Type B pancreatic cell (in vitro differentiated cells): ENCODE results near the gene EGFR. TPM values are rescaled to one million over a fixed set of nuclear protein-coding genes. Genes with fewer than 3 reads are reported as not detected.

ENCODE experiments used
- DNase-seq: peaks from one replicate; pipeline ENCODE4 v3.0.0; 2021; ENCODE audit warnings: mixed read lengths; ENCODE audit not compliant: unreplicated experiment; ENCODE audit errors: extremely low spot score
- H3K27ac Mint-ChIP-seq: 2 replicates; pipeline ENCODE4 v1.8.0; 2021; ENCODE audit warnings: mild to moderate bottlenecking, mixed read lengths
- H3K27me3 Mint-ChIP-seq: 2 replicates; pipeline ENCODE4 v1.8.0; 2021; ENCODE audit warnings: mixed read lengths
- H3K36me3 Mint-ChIP-seq: 2 replicates; pipeline ENCODE4 v1.8.0; 2021; ENCODE audit warnings: mixed read lengths
- H3K4me1 Mint-ChIP-seq: one replicate; pipeline ENCODE4 v1.8.0; 2021; ENCODE audit warnings: mixed read lengths; ENCODE audit not compliant: unreplicated experiment
- H3K4me3 Mint-ChIP-seq: 2 replicates; pipeline ENCODE4 v1.8.0; 2021; ENCODE audit warnings: mild to moderate bottlenecking, mixed read lengths
- H3K9me3 Mint-ChIP-seq: 2 replicates; pipeline ENCODE4 v1.8.0; 2021; ENCODE audit warnings: mixed read lengths
- total RNA-seq: library from RNA; stranded (reverse); gene quantifications from 2 replicates; pipeline ENCODE4 v1.2.1, GENCODE V29; 2021; ENCODE audit warnings: low replicate concordance
- TF ChIP-seq, protein P1 (sequence below): fragments of 200-600 bp; sonication (generic); conservative IDR thresholded peaks from 2 replicates; pipeline ENCODE4 v1.5.0; 2021; ENCODE audit warnings: antibody characterized with exemption, mild to moderate bottlenecking

Gene EGFR
- total RNA-seq, 1 donor from 2014 or later = 44.6 TPM

DNA sequence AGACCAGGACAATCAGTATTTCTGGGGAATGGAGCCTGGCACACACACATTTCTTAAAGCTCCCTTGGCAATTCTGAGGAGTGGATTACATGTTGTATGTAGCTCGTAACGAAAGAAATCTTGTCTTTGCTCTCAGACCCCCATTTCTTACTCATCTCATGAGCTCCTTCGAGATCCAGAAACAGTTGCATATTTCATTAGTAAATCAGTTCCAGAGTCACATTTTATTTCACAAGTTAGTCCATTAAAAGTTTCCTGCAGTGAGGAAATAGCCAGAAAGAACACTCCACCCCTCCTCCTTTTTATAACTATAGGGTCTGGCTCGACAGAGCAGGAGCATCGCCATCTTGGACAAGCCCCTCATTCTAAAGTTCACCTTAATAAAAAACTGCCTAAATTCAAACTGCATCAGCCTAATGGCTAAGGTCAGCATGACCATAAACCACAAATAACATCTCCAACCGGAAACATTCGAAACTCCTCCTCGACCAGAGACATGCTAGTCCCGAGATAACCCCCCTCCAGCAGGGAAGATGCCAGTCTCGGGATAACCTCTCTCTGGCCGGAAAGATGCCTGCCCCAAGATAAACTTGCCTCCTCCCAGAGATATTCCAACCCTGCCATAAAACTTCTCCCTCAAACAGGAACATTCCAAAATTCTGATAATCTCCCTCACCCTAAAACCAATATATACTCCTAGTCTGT, 7.4 kb downstream of the EGFR start:
- Mint-ChIP-seq H3K27ac (peak overlapping the region; percentile 90), H3K4me1 (peaks cover 48% of the 10 kb centered on the region), H3K9me3 (no peaks in the 10 kb centered on the region), H3K27me3 (peaks cover 7% of the 10 kb centered on the region), H3K36me3 (peaks cover 14% of the 10 kb centered on the region), H3K4me3 (peak overlapping the region; percentile 51)
- no peak for DNase-seq
- TF ChIP-seq, protein P1, sequence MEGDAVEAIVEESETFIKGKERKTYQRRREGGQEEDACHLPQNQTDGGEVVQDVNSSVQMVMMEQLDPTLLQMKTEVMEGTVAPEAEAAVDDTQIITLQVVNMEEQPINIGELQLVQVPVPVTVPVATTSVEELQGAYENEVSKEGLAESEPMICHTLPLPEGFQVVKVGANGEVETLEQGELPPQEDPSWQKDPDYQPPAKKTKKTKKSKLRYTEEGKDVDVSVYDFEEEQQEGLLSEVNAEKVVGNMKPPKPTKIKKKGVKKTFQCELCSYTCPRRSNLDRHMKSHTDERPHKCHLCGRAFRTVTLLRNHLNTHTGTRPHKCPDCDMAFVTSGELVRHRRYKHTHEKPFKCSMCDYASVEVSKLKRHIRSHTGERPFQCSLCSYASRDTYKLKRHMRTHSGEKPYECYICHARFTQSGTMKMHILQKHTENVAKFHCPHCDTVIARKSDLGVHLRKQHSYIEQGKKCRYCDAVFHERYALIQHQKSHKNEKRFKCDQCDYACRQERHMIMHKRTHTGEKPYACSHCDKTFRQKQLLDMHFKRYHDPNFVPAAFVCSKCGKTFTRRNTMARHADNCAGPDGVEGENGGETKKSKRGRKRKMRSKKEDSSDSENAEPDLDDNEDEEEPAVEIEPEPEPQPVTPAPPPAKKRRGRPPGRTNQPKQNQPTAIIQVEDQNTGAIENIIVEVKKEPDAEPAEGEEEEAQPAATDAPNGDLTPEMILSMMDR = no peak

DNA sequence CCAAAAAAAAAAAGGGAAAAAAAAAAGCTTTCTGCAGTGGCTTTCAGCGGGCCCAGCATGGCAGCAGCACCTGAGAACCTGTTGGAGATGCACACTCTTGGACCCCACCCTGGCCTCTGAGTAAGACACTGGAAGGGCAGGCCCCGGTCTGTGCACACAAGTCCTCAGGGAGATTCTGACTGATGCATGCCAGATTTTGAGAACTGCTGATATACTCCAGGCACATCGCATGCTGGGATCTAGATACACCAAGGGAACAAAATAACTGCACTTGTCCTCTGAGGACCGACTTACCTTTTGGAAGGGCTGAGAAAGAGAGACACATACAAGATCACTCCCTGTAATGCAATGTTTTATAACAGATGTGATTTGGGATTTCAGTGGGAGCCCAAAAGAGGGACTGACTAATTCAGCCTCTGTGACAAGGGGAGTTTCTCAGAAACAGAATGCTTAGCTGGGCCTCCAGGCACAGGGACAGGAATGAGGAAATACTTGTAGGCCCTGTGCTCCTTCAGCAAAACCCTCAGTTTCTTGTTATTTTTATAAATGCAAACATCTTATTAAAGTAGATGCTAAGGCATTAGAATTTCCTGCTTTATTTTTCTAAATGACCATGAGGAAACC, 8.2 kb downstream of the EGFR start:
- Mint-ChIP-seq H3K27ac (peak overlapping the region; percentile 90), H3K9me3 (no peaks in the 10 kb centered on the region), H3K4me3 (peak overlapping the region; percentile 51), H3K4me1 (peaks cover 40% of the 10 kb centered on the region), H3K27me3 (peaks cover under 1% of the 10 kb centered on the region), H3K36me3 (peaks cover 17% of the 10 kb centered on the region)
- TF ChIP-seq, protein P1 = no peak
- DNase-seq = no peak

DNA sequence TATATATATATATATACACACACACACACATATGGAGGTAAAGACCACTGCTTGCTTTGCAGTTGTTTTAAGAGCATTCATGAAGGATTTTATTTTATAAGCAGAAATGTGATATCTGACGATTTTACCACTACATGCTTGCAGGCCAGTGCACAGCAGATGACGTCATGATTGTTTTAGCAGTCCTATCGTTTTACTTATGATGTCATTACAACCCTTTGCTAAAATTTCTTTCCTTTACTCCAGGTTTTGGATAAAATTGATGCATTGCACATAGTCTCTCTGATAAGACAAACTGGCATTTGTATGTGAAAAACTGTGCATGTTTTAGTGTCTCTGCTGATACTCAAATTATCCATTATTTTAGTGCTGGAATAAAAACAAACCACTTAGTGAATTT, 9.2 kb downstream of the EGFR start:
- H3K27ac Mint-ChIP-seq = peak overlapping the region; percentile 52
- TF ChIP-seq, protein P1 = no peak
- H3K4me1 Mint-ChIP-seq = peaks cover 40% of the 10 kb centered on the region
- DNase-seq = no peak
- H3K27me3 Mint-ChIP-seq = no peaks in the 10 kb centered on the region
- peaks cover 14% of the 10 kb centered on the region for H3K36me3 Mint-ChIP-seq
- no peak overlapping the region for H3K4me3 Mint-ChIP-seq
- H3K9me3 Mint-ChIP-seq = no peaks in the 10 kb centered on the region

DNA sequence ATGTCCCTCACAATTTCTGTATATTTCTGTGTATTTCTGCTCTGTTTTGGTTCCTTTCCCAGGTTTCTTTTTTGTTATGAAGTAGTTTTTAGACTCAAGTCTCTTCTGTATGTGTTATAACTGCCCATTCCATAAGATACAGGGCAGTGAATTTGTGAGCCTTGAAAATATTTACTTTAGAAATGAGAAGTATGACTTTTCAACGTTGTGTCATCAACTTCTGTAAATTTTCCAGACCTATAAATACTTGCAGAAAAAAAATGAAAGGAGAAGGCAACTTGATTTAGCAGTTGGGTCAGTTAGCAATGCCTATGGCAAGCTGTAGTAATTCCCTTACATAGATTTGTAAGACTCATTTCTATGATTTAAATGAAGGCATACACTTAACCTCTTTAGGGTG, 11.5 kb downstream of the EGFR start:
- Mint-ChIP-seq H3K4me1 (peaks cover 33% of the 10 kb centered on the region), H3K27me3 (no peaks in the 10 kb centered on the region), H3K27ac (peak overlapping the region; percentile 12), H3K36me3 (peaks cover 14% of the 10 kb centered on the region), H3K4me3 (no peak overlapping the region), H3K9me3 (no peaks in the 10 kb centered on the region)
- DNase-seq = no peak
- TF ChIP-seq, protein P1 = no peak

DNA sequence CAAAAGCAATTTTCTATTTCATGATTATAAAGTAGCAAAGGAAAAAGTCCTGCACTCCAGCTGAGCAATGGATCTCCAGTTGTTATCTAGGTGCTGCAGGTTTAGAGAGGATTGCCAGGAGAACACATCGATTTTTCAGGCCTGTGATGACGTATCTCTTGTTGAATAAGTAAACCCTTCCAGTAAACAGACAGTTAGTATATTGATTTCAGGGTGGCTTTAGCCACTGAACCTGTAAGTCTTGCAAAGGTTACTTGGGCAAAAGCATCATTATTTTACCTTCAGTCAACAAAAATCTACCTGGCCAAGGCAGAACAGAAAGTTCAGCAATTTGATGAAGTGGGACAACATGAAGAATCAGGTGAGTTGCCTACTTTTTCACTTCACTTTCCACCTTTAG, 12.3 kb downstream of the EGFR start:
- Mint-ChIP-seq H3K9me3 (no peaks in the 10 kb centered on the region), H3K36me3 (peaks cover 14% of the 10 kb centered on the region), H3K4me3 (no peak overlapping the region), H3K27ac (peak overlapping the region; percentile 79), H3K4me1 (peaks cover 26% of the 10 kb centered on the region), H3K27me3 (no peaks in the 10 kb centered on the region)
- TF ChIP-seq, protein P1 = no peak
- DNase-seq = no peak
